Mesendoderm (in vitro differentiated cells): ENCODE measurements around the gene FEZ2.

Source experiments
- DNase-seq: peaks from one replicate; pipeline ENCODE4 v3.0.0; 2013
- H2AK5ac ChIP-seq: 2 replicates; pipeline ENCODE4 v1.6.1; 2013; ENCODE audit warnings: low read length, inconsistent platforms
- H2BK120ac ChIP-seq: 2 replicates; pipeline ENCODE4 v1.6.1; 2013; ENCODE audit warnings: low read depth, mild to moderate bottlenecking, low read length, moderate library complexity, mixed read lengths
- H2BK15ac ChIP-seq: replicated peaks from 2 replicates; pipeline ENCODE4 v1.6.1; 2013; ENCODE audit warnings: low read depth, mild to moderate bottlenecking, moderate library complexity
- H2BK5ac ChIP-seq: 2 replicates; pipeline ENCODE4 v1.6.1; 2013; ENCODE audit warnings: low read length, inconsistent platforms
- H3K18ac ChIP-seq: 2 replicates; pipeline ENCODE4 v1.6.1; 2013; ENCODE audit warnings: mild to moderate bottlenecking, low read length, mixed read lengths
- H3K23ac ChIP-seq: one replicate; pipeline ENCODE4 v1.6.1; 2013; ENCODE audit warnings: low read length
- H3K27ac ChIP-seq: 2 replicates; pipeline ENCODE4 v1.5.1; 2013; ENCODE audit warnings: low read depth, mild to moderate bottlenecking, inconsistent platforms, low read length, moderate library complexity
- H3K27me3 ChIP-seq: 2 replicates; pipeline ENCODE4 v1.6.1; 2013; ENCODE audit warnings: low read length, control low read depth, mild to moderate bottlenecking, inconsistent platforms; ENCODE audit not compliant: insufficient read depth, poor library complexity
- H3K36me3 ChIP-seq: 2 replicates; pipeline ENCODE4 v1.6.1; 2013; ENCODE audit warnings: low read length, inconsistent platforms; ENCODE audit not compliant: control insufficient read depth, insufficient read depth
- H3K4ac ChIP-seq: one replicate; pipeline ENCODE4 v1.6.1; 2013; ENCODE audit warnings: low read depth, mild to moderate bottlenecking, low read length, moderate library complexity
- H3K4me1 ChIP-seq: 2 replicates; pipeline ENCODE4 v1.6.1; 2013; ENCODE audit warnings: low read depth, low read length, inconsistent platforms; ENCODE audit not compliant: control insufficient read depth
- H3K4me2 ChIP-seq: 2 replicates; pipeline ENCODE4 v1.6.1; 2013; ENCODE audit warnings: low read length
- H3K4me3 ChIP-seq: 2 replicates; pipeline ENCODE4 v1.5.1; 2013; ENCODE audit warnings: mild to moderate bottlenecking, low read length
- H3K56ac ChIP-seq: one replicate; pipeline ENCODE4 v1.6.1; 2013; ENCODE audit warnings: low read length
- H3K79me1 ChIP-seq: 2 replicates; pipeline ENCODE4 v1.6.1; 2013; ENCODE audit warnings: low read length, inconsistent platforms
- H3K79me2 ChIP-seq: 2 replicates; pipeline ENCODE4 v1.6.1; 2013; ENCODE audit warnings: mild to moderate bottlenecking, low read length; ENCODE audit not compliant: control insufficient read depth, insufficient read depth
- H3K9ac ChIP-seq: 2 replicates; pipeline ENCODE4 v1.6.1; 2013; ENCODE audit warnings: low read length, inconsistent platforms
- H4K5ac ChIP-seq: one replicate; pipeline ENCODE4 v1.6.1; 2013; ENCODE audit warnings: low read length
- H4K8ac ChIP-seq: one replicate; pipeline ENCODE4 v1.6.1; 2013; ENCODE audit warnings: low read depth, mild to moderate bottlenecking, control low read depth, low read length, moderate library complexity
- WGBS: extraction: QIAGEN DNeasy Blood & Tissue Kit; methylation state at CpG from one replicate; pipeline ENCODE4 v1.1.7; 2013; ENCODE audit warnings: low lambda C conversion rate, missing lambda C conversion rate; ENCODE audit not compliant: insufficient coverage; ENCODE audit errors: extremely low coverage; 5-methylcytosine and 5-hydroxymethylcytosine counted together

Gene FEZ2

GRCh38 chr2:36561237-36561944, 36.6 kb downstream of the FEZ2 start:
- Histone ChIP-seq H3K27ac (peak overlapping the region; percentile 9), H4K8ac (no peak overlapping the region), H3K4me1 (peaks cover 6% of the 10 kb centered on the region), H2BK15ac (no peak overlapping the region), H3K27me3 (no peaks in the 10 kb centered on the region), H3K79me2 (no peaks in the 10 kb centered on the region), H3K79me1 (peaks cover 1% of the 10 kb centered on the region), H2BK120ac (no peak overlapping the region), H3K23ac (no peak overlapping the region), H3K4me2 (no peak overlapping the region), H2BK5ac (no peak overlapping the region), H3K18ac (peak overlapping the region; percentile 39), H3K4me3 (no peak overlapping the region), H2AK5ac (no peak overlapping the region), H3K9ac (no peak overlapping the region), H3K4ac (no peak overlapping the region), H4K5ac (no peak overlapping the region), H3K56ac (no peak overlapping the region), H3K36me3 (no peaks in the 10 kb centered on the region)
- WGBS = no CpG with 5 or more reads among the region's 8 CpGs
- peak; percentile 94 for DNase-seq

GRCh38 chr2:36560726-36561125, 37.2 kb downstream of the FEZ2 start:
- Histone ChIP-seq H3K18ac (no peak overlapping the region), H3K9ac (no peak overlapping the region), H2BK15ac (no peak overlapping the region), H3K79me2 (no peaks in the 10 kb centered on the region), H3K36me3 (no peaks in the 10 kb centered on the region), H3K79me1 (peaks cover 1% of the 10 kb centered on the region), H2BK120ac (no peak overlapping the region), H3K4ac (no peak overlapping the region), H4K5ac (no peak overlapping the region), H2BK5ac (no peak overlapping the region), H3K27me3 (no peaks in the 10 kb centered on the region), H3K27ac (no peak overlapping the region), H3K56ac (no peak overlapping the region), H3K4me2 (no peak overlapping the region), H2AK5ac (no peak overlapping the region), H4K8ac (no peak overlapping the region), H3K4me1 (peaks cover 6% of the 10 kb centered on the region), H3K4me3 (no peak overlapping the region), H3K23ac (no peak overlapping the region)
- DNase-seq = no peak
- no CpG with 5 or more reads among the region's 5 CpGs for WGBS

DNA sequence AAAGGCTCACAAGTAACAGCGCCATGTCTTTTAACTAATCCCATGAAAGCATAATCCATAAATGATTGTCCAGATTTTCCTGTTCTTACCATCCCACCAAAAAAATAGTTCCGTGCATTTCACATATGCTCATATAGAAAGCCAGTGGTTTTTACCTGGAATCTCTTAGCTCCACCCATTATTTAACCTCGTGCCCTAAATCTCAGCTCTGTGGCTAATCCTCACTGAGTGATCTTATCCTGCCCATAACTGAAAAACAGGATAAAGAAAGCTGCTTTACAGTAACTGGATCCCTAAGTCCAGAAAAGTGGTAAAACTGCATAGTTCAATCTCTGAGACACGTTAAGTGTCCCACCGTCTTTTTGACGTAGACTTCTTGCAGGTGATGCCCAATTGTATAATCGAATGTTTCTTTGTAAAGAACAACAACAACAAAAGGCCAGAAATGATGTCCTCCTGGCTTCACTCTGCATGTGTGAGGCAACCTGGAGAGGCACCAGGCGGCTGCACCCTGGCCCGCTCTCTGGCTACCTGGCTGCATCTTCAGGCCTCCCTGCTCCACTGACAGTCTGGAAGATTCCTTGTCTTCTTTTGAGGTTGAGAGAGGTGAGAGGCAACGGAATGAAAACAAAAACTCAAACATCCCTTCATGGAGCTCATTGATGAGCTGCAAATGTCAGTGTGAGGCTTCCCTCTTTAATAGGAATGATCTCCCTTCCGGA, 38.6 kb downstream of the FEZ2 start:
- no peak overlapping the region for H4K8ac ChIP-seq
- H3K4me1 ChIP-seq = peaks cover under 1% of the 10 kb centered on the region
- no peak overlapping the region for H4K5ac ChIP-seq
- WGBS = no CpG with 5 or more reads among the region's 11 CpGs
- no peak overlapping the region for H2BK120ac ChIP-seq
- no peak overlapping the region for H3K4me3 ChIP-seq
- H3K79me1 ChIP-seq = no peaks in the 10 kb centered on the region
- no peak overlapping the region for H2BK15ac ChIP-seq
- no peak overlapping the region for H3K23ac ChIP-seq
- no peak overlapping the region for H2AK5ac ChIP-seq
- H3K79me2 ChIP-seq = no peaks in the 10 kb centered on the region
- H3K4ac ChIP-seq = no peak overlapping the region
- peak overlapping the region; percentile 25 for H3K56ac ChIP-seq
- H3K9ac ChIP-seq = no peak overlapping the region
- no peaks in the 10 kb centered on the region for H3K36me3 ChIP-seq
- H3K27me3 ChIP-seq = no peaks in the 10 kb centered on the region
- H3K27ac ChIP-seq = peak overlapping the region; percentile 3
- no peak overlapping the region for H3K4me2 ChIP-seq
- peak overlapping the region; percentile 84 for H3K18ac ChIP-seq
- H2BK5ac ChIP-seq = no peak overlapping the region
- DNase-seq = no peak

DNA sequence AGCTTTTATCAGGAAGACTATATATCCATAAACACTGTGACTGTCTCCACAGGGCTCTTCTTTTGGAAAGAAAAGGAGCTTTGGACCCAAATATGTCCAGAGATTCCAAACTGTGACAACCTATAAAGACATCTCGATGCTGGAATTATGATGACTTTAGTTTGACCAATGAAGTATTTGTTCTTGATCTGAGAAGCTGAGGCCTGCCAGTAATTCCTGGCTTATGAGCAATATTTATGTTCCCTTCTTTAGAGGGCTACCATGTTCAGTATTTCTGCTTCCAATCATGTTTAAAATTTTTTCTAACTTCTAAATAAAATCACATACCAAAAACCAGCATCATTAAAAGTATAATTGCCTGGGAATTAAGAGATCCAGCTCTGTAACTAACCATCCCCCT, 41.1 kb downstream of the FEZ2 start:
- Histone ChIP-seq H2AK5ac (no peak overlapping the region), H3K36me3 (no peaks in the 10 kb centered on the region), H3K79me1 (no peaks in the 10 kb centered on the region), H2BK5ac (no peak overlapping the region), H2BK15ac (no peak overlapping the region), H3K4ac (no peak overlapping the region), H3K4me3 (no peak overlapping the region), H4K8ac (no peak overlapping the region), H3K4me1 (no peaks in the 10 kb centered on the region), H3K56ac (no peak overlapping the region), H2BK120ac (no peak overlapping the region), H3K27ac (no peak overlapping the region), H3K79me2 (no peaks in the 10 kb centered on the region), H3K23ac (no peak overlapping the region), H4K5ac (no peak overlapping the region), H3K18ac (no peak overlapping the region), H3K27me3 (no peaks in the 10 kb centered on the region), H3K9ac (no peak overlapping the region), H3K4me2 (no peak overlapping the region)
- no peak for DNase-seq
- no CpG with 5 or more reads among the region's 1 CpG for WGBS

- Histone ChIP-seq H3K23ac (no peak overlapping the region), H3K9ac (no peak overlapping the region), H2BK15ac (no peak overlapping the region), H2BK120ac (no peak overlapping the region), H3K18ac (no peak overlapping the region), H4K8ac (no peak overlapping the region), H4K5ac (no peak overlapping the region), H3K27ac (no peak overlapping the region), H3K4me1 (no peaks in the 10 kb centered on the region), H2BK5ac (no peak overlapping the region), H3K79me1 (no peaks in the 10 kb centered on the region), H3K27me3 (no peaks in the 10 kb centered on the region), H3K79me2 (no peaks in the 10 kb centered on the region), H3K56ac (no peak overlapping the region), H2AK5ac (no peak overlapping the region), H3K4me3 (no peak overlapping the region), H3K4me2 (no peak overlapping the region), H3K4ac (no peak overlapping the region), H3K36me3 (no peaks in the 10 kb centered on the region)
- no CpG with 5 or more reads among the region's 3 CpGs for WGBS
- no peak for DNase-seq
These were observed 42.2 kb downstream of the FEZ2 start for GRCh38 chr2:36555789-36556188.
